Measurements from ENCODE around the gene QDPR.

Gene QDPR

GRCh38 chr4:17491196-17491595, 20.7 kb downstream of the QDPR start:
- H4K20me1 ChIP-seq (ENCODE audit: insufficient read depth, low read length) = no peaks in the 10 kb centered on the region
- peaks cover 19% of the 10 kb centered on the region for H3K36me3 ChIP-seq (ENCODE audit: insufficient read depth, low read length)
- no peaks in the 10 kb centered on the region for H3K27me3 ChIP-seq (ENCODE audit: insufficient read depth, low read length)
- no peak overlapping the region for H3K4me3 ChIP-seq (ENCODE audit: low read depth, low read length, poor library complexity, severe bottlenecking)
- no peaks in the 10 kb centered on the region for H3K79me2 ChIP-seq (ENCODE audit: insufficient read depth, low read length)
- no peaks in the 10 kb centered on the region for H3K4me1 ChIP-seq (ENCODE audit: insufficient read depth, low read length, severe bottlenecking)
- no peak overlapping the region for H3K4me2 ChIP-seq (ENCODE audit: low read length)
- no peaks in the 10 kb centered on the region for H3F3A ChIP-seq (ENCODE audit: insufficient read depth, low read length)
- no peak overlapping the region for H3K27ac ChIP-seq (ENCODE audit: low read depth, low read length, poor library complexity, severe bottlenecking)
- H3K9ac ChIP-seq (ENCODE audit: low read length) = no peak overlapping the region
- H3K9me2 ChIP-seq (ENCODE audit: low read depth, low read length) = no peaks in the 10 kb centered on the region
- TF ChIP-seq, protein P1, sequence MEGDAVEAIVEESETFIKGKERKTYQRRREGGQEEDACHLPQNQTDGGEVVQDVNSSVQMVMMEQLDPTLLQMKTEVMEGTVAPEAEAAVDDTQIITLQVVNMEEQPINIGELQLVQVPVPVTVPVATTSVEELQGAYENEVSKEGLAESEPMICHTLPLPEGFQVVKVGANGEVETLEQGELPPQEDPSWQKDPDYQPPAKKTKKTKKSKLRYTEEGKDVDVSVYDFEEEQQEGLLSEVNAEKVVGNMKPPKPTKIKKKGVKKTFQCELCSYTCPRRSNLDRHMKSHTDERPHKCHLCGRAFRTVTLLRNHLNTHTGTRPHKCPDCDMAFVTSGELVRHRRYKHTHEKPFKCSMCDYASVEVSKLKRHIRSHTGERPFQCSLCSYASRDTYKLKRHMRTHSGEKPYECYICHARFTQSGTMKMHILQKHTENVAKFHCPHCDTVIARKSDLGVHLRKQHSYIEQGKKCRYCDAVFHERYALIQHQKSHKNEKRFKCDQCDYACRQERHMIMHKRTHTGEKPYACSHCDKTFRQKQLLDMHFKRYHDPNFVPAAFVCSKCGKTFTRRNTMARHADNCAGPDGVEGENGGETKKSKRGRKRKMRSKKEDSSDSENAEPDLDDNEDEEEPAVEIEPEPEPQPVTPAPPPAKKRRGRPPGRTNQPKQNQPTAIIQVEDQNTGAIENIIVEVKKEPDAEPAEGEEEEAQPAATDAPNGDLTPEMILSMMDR (IDR thresholded peaks at IDR 0.05; ENCODE audit: low read length) = no peak
- no peak for TF ChIP-seq EZH2 (IDR thresholded peaks at IDR 0.05; ENCODE audit: borderline replicate concordance, low read length)
- no peak overlapping the region for H2AFZ ChIP-seq (ENCODE audit: low read length)
- no peaks in the 10 kb centered on the region for H3K9me3 ChIP-seq (ENCODE audit: low read length)

- H3F3A ChIP-seq (ENCODE audit: insufficient read depth, low read length) = no peaks in the 10 kb centered on the region
- no peaks in the 10 kb centered on the region for H3K9me2 ChIP-seq (ENCODE audit: low read depth, low read length)
- H2AFZ ChIP-seq (ENCODE audit: low read length) = no peak overlapping the region
- no peaks in the 10 kb centered on the region for H3K79me2 ChIP-seq (ENCODE audit: insufficient read depth, low read length)
- no peaks in the 10 kb centered on the region for H4K20me1 ChIP-seq (ENCODE audit: insufficient read depth, low read length)
- no peaks in the 10 kb centered on the region for H3K4me1 ChIP-seq (ENCODE audit: insufficient read depth, low read length, severe bottlenecking)
- H3K27ac ChIP-seq (ENCODE audit: low read depth, low read length, poor library complexity, severe bottlenecking) = no peak overlapping the region
- H3K27me3 ChIP-seq (ENCODE audit: insufficient read depth, low read length) = no peaks in the 10 kb centered on the region
- H3K4me2 ChIP-seq (ENCODE audit: low read length) = no peak overlapping the region
- peaks cover 21% of the 10 kb centered on the region for H3K36me3 ChIP-seq (ENCODE audit: insufficient read depth, low read length)
- H3K9ac ChIP-seq (ENCODE audit: low read length) = no peak overlapping the region
- TF ChIP-seq, protein P1 (IDR thresholded peaks at IDR 0.05; ENCODE audit: low read length) = no peak
- TF ChIP-seq EZH2 (IDR thresholded peaks at IDR 0.05; ENCODE audit: borderline replicate concordance, low read length) = no peak
- no peak overlapping the region for H3K4me3 ChIP-seq (ENCODE audit: low read depth, low read length, poor library complexity, severe bottlenecking)
- H3K9me3 ChIP-seq (ENCODE audit: low read length) = no peaks in the 10 kb centered on the region
Measured at GRCh38 chr4:17490575-17491059, 21.3 kb downstream of the QDPR start.

- no peaks in the 10 kb centered on the region for H3K4me1 ChIP-seq (ENCODE audit: insufficient read depth, low read length, severe bottlenecking)
- H3K9me2 ChIP-seq (ENCODE audit: low read depth, low read length) = no peaks in the 10 kb centered on the region
- TF ChIP-seq EZH2 (IDR thresholded peaks at IDR 0.05; ENCODE audit: borderline replicate concordance, low read length) = no peak
- TF ChIP-seq, protein P1 (IDR thresholded peaks at IDR 0.05; ENCODE audit: low read length) = no peak
- no peaks in the 10 kb centered on the region for H3K9me3 ChIP-seq (ENCODE audit: low read length)
- no peaks in the 10 kb centered on the region for H3K27me3 ChIP-seq (ENCODE audit: insufficient read depth, low read length)
- H3K9ac ChIP-seq (ENCODE audit: low read length) = no peak overlapping the region
- H3K27ac ChIP-seq (ENCODE audit: low read depth, low read length, poor library complexity, severe bottlenecking) = no peak overlapping the region
- no peaks in the 10 kb centered on the region for H4K20me1 ChIP-seq (ENCODE audit: insufficient read depth, low read length)
- H3K4me2 ChIP-seq (ENCODE audit: low read length) = no peak overlapping the region
- peaks cover 21% of the 10 kb centered on the region for H3K36me3 ChIP-seq (ENCODE audit: insufficient read depth, low read length)
- H2AFZ ChIP-seq (ENCODE audit: low read length) = no peak overlapping the region
- H3K79me2 ChIP-seq (ENCODE audit: insufficient read depth, low read length) = no peaks in the 10 kb centered on the region
- no peak overlapping the region for H3K4me3 ChIP-seq (ENCODE audit: low read depth, low read length, poor library complexity, severe bottlenecking)
- H3F3A ChIP-seq (ENCODE audit: insufficient read depth, low read length) = no peaks in the 10 kb centered on the region
Measured at GRCh38 chr4:17489721-17490120, 22.2 kb downstream of the QDPR start.

Measured in OCI-LY1 (cell line).